Thymus (tissue), 11 donors: Measurements from ENCODE around the gene USP37. TPM values are rescaled to one million over a fixed set of nuclear protein-coding genes. Genes with fewer than 3 reads are reported as not detected.

ENCODE experiments used
- DNase-seq, 9 donors: peaks; one replicate each; pipeline ENCODE4 v3.0.0-alpha.2; 2013; ENCODE audit warnings: low spot score in 9 of 9, low read depth in 6 of 9, missing footprints in 1 of 9
- H3K27ac ChIP-seq, 2 donors: one replicate each; pipeline ENCODE4 v1.5.1; 2013; ENCODE audit warnings: control low read depth in 1 of 2, low read depth in 1 of 2, low read length in 1 of 2, mild to moderate bottlenecking in 1 of 2, moderate library complexity in 1 of 2
- H3K27me3 ChIP-seq, 2 donors: one replicate each; pipeline ENCODE4 v1.5.1; 2013; ENCODE audit warnings: low read length in 1 of 2; ENCODE audit not compliant: control insufficient read depth in 2 of 2, insufficient read depth in 1 of 2
- H3K36me3 ChIP-seq, 2 donors: one replicate each; pipeline ENCODE4 v1.5.1; 2013; ENCODE audit warnings: low read length in 1 of 2, mild to moderate bottlenecking in 1 of 2, moderate library complexity in 1 of 2; ENCODE audit not compliant: control insufficient read depth in 2 of 2, insufficient read depth in 2 of 2
- H3K4me1 ChIP-seq, 2 donors: one replicate each; pipeline ENCODE4 v1.5.1; 2013; ENCODE audit warnings: low read length in 2 of 2; ENCODE audit not compliant: control insufficient read depth in 2 of 2, insufficient read depth in 2 of 2
- H3K4me3 ChIP-seq, 2 donors: one replicate each; pipeline ENCODE4 v1.5.1; 2013; ENCODE audit warnings: low read length in 2 of 2, control low read depth in 1 of 2, mild to moderate bottlenecking in 1 of 2
- H3K9me3 ChIP-seq, 2 donors: one replicate each; pipeline ENCODE4 v1.5.1; 2013; ENCODE audit warnings: low read length in 1 of 2, mild to moderate bottlenecking in 1 of 2; ENCODE audit not compliant: control insufficient read depth in 2 of 2, insufficient read depth in 1 of 2
- WGBS: extraction: QIAGEN DNeasy Blood & Tissue Kit; methylation state at CpG from one replicate; pipeline ENCODE4 v1.1.7; 2013; 5-methylcytosine and 5-hydroxymethylcytosine counted together
- polyA plus RNA-seq: library from polyadenylated mRNA; stranded (reverse); fragments of 200-250 nt; gene quantifications from one replicate; pipeline ENCODE4 v1.2.3, GENCODE V29; 2013
- total RNA-seq: library from RNA; stranded (reverse); fragments of 120-200 nt; gene quantifications from one replicate; pipeline ENCODE4 v1.2.4, GENCODE V29; 2013
- donor health status: healthy.

USP37 gene
- total and polyA plus RNA-seq, 2 donors = 4.0 to 11.7 TPM

- DNase-seq = no peak
- Histone ChIP-seq H3K4me3 (no peak overlapping the region), H3K4me1 (peaks cover 0 to 3% of the 10 kb centered on the region in 2 donors), H3K36me3 (no peaks in the 10 kb centered on the region), H3K27ac (no peak overlapping the region), H3K9me3 (no peaks in the 10 kb centered on the region), H3K27me3 (no peaks in the 10 kb centered on the region)
- WGBS = 96% methylated on average over 9 of the region's 9 CpGs
These were observed 145.6 kb downstream of the USP37 start for GRCh38 chr2:218422403-218423086.

- peaks cover 0 to 3% of the 10 kb centered on the region in 2 donors for H3K4me1 ChIP-seq
- DNase-seq = no peak
- no peak overlapping the region for H3K4me3 ChIP-seq
- H3K27me3 ChIP-seq = no peaks in the 10 kb centered on the region
- H3K9me3 ChIP-seq = no peaks in the 10 kb centered on the region
- H3K27ac ChIP-seq = no peak overlapping the region
- H3K36me3 ChIP-seq = no peaks in the 10 kb centered on the region
- WGBS = 89% methylated on average over 2 of the region's 2 CpGs
These were observed 147.1 kb downstream of the USP37 start for GRCh38 chr2:218421027-218421426.

DNA sequence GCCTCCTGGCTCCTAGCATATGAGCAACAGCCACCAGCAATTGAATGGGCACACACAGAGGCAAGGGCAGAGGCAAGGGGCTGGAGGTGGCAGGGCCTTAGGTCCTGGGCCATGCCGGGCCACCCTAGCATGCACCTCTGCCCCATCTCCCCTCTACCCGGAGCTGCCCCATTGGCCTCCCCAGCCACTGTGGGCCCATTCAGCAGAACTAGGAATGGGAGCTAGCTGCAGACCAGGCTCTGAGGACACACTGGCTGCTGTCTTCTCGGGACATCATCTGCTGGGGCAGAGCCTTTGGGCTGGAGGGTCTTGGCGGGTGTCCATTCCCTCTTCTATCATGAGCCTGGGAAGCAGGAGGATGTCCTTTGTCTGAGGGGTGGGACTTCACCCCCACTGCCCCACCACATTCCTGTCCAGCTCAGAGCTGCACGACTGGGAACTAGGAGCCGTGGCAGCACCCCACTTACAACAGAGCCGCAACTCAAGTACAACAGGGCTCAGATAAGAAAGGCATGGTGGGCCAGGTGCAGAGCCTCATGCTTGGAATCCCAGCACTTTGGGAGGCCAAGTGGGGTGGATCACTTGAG, 148.4 kb downstream of the USP37 start:
- WGBS = over 99% methylated on average over 7 of the region's 7 CpGs
- H3K4me1 ChIP-seq = peaks cover 0 to 3% of the 10 kb centered on the region in 2 donors
- H3K36me3 ChIP-seq = no peaks in the 10 kb centered on the region
- H3K9me3 ChIP-seq = no peaks in the 10 kb centered on the region
- no peak overlapping the region for H3K27ac ChIP-seq
- no peak overlapping the region for H3K4me3 ChIP-seq
- no peak for DNase-seq
- no peaks in the 10 kb centered on the region for H3K27me3 ChIP-seq

DNA sequence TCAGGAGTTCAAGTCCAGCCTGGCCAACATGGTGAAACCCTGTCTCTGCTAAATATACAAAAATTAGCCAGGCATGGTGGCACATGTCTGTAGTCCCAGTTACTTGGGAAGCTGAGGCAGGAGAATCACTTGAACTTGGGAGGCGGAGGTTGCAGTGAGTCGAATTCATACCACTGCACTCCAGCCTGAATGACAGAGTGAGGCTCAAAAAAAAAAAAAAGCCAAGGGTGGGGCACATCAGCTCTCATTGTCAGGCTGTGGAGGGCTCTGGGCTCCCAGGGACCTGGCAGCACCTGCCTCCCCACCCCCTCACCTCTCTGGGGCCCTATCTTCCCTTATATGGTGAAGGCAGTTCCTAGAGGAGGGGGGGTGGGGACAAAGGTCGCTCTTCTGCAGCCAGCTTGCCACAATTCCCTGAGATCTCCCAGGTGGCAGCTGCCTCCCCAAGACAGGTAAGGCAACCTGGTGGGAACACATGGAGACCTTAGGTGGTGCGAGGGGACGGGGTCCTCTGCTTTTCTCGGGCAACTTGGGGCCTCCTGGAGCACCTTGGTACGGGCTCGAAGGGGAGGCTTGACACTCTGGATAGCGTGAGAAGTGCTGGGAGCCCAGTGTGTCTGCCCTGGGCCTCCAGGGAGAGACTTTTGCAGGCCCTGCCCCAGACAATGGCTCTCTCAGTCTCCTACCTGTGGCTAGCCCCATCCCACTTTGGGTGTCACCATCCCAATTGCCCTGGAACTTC, 149.3 kb downstream of the USP37 start, which contains the start of gene VIL1:
VIL1 (plus strand) TSS at position 407 of the 742 bp plus-strand sequence. CDS start 4,656 bp downstream, outside the sequence.
- Histone ChIP-seq H3K4me1 (peaks cover 0 to 3% of the 10 kb centered on the region in 2 donors), H3K27me3 (no peaks in the 10 kb centered on the region), H3K27ac (no peak within 1 kb of the TSS), H3K4me3 (no peak within 1 kb of the TSS), H3K36me3 (no peaks in the 10 kb centered on the region), H3K9me3 (no peaks in the 10 kb centered on the region)
- WGBS = 97% methylated on average over 9 of the region's 9 CpGs
- DNase-seq = peak in 1 of 9 donors; percentile 6

- no peak overlapping the region for H3K27ac ChIP-seq
- no peaks in the 10 kb centered on the region for H3K27me3 ChIP-seq
- peaks cover 0 to 3% of the 10 kb centered on the region in 2 donors for H3K4me1 ChIP-seq
- no peaks in the 10 kb centered on the region for H3K9me3 ChIP-seq
- no peaks in the 10 kb centered on the region for H3K36me3 ChIP-seq
- 93% methylated on average over 5 of the region's 5 CpGs for WGBS
- no peak overlapping the region for H3K4me3 ChIP-seq
- DNase-seq = no peak
These were observed 149.8 kb downstream of the USP37 start for GRCh38 chr2:218418321-218418716.

DNA sequence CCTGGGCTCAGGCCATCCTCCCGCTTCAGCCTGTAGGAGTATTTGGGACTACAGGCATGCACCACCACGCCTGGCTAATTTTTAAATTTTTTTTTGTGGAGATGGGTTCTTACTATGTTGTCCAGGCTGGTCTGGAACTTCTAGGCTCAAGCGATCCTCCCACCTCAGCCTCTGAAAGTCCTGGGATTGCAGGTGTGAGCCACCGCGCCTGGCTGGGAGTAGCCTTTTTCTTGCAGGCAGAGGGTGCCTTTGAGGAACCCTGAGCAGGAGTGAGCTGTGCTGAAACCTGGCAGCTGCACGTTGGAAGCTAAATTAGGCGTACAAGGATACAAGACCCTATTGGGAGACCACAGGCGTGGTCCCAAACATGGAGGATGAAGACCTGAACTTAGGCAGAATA, 160.4 kb downstream of the USP37 start:
- no peaks in the 10 kb centered on the region for H3K9me3 ChIP-seq
- no peak overlapping the region for H3K4me3 ChIP-seq
- peaks cover 12 to 42% of the 10 kb centered on the region in 2 donors for H3K4me1 ChIP-seq
- no peaks in the 10 kb centered on the region for H3K27me3 ChIP-seq
- H3K36me3 ChIP-seq = peaks cover 17 to 19% of the 10 kb centered on the region in 2 donors
- DNase-seq = no peak
- WGBS = 90% methylated on average over 8 of the region's 8 CpGs
- no peak overlapping the region for H3K27ac ChIP-seq

DNA sequence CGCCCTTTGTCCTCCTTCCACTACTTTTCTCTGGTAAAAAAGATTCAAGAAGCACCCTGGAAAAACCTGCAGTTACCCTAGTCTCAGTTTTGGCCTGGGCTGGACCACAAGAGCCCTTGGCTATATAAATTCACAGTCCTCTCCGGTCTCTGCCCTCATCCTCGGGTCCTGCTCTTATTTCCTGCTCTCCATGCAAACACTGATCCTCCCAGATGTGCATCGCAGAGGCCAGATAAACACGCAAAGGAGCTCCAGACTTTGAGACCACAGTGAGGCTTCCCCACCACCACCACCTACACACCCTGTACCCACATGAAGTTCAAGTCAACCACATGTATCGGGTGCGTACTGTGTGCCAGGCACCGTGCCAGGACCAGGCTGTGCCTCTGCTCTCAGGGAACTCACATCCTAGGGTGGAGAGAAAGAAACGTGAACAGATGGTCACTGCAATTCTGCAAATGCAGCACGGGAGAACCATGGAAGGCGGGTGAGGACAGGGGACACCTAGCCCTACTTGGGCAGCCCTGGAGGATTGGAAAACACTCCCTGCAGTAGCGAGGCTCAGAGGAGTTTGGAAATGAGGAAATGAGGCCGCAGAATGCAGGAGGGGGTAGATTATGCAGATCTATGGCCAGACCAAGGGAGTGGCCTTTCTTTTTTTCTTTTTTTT, 161.1 kb downstream of the USP37 start:
- H3K36me3 ChIP-seq = peaks cover 23 to 25% of the 10 kb centered on the region in 2 donors
- DNase-seq = peak in 7 of 9 donors; percentile 41 to 80 (median 57)
- peak overlapping the region; percentile 54 to 56 for H3K4me3 ChIP-seq
- H3K27ac ChIP-seq = peak overlapping the region; percentile 80 to 87
- no peaks in the 10 kb centered on the region for H3K9me3 ChIP-seq
- 4% methylated on average over 13 of the region's 13 CpGs for WGBS
- H3K4me1 ChIP-seq = peaks cover 12 to 45% of the 10 kb centered on the region in 2 donors
- H3K27me3 ChIP-seq = no peaks in the 10 kb centered on the region

DNA sequence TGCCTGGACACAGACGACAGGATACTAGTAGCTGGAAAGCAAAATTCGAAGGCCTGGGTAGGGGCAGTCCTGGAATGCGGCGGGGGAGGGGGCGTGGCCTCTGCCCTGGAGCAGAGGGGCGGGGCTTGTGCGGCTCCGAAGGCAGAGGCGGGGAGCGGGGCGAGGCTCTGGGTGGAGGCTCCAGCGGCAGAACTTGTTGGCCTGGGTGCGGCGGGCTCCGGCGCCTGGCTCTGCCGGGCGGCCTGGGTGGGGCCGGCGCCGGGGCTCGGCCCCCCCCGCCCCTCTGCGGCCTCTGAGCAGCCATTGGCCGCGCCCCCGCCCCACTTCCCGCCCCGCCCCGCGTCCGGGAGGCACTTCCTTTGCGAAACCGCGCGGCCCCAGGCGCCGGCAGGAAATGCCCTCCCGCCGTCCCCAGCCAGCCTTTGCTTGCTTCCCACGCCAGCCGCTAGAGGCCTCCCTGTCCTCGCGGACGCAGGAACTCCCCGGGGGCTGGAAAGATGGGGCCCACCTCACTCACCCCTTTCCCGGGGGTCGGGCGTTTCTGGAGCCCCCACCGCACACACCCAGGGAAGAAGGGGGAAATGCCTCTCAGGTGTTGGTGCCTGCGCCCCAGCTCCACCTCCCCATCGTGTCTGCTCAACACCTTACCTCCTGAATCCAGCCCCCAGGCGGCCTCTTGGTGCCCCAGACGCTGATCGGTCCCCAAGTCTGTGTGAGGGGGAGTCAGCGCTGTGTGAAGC, 161.8 kb downstream of the USP37 start:
- Histone ChIP-seq H3K4me1 (peaks cover 16 to 52% of the 10 kb centered on the region in 2 donors), H3K9me3 (no peaks in the 10 kb centered on the region)
- WGBS = 1% methylated on average over 56 of the region's 56 CpGs

More for the DNA sequence above, 161.8 kb downstream of the USP37 start:
- Histone ChIP-seq H3K27ac (peak overlapping the region; percentile 80 to 89), H3K4me3 (peak overlapping the region; percentile 56), H3K27me3 (no peaks in the 10 kb centered on the region), H3K36me3 (peaks cover 29 to 30% of the 10 kb centered on the region in 2 donors)
- peak in 7 of 9 donors; percentile 70 to 95 (median 87) for DNase-seq
